NCI-H2107 treated with DMSO at 0.1 percent for 48 hours (cell line): ENCODE data around the gene MYEOV.

Source experiments
- DNase-seq: peaks from one replicate; lab custom pipeline; 2025; ENCODE audit not compliant: unreplicated experiment; lab: John Stamatoyannopoulos, UW

The MYEOV gene

GRCh38 chr11:69265210-69265609 is 28.7 kb upstream of the MYEOV start:
- DNase-seq: no peak

GRCh38 chr11:69265911-69266510 is 27.9 kb upstream of the MYEOV start:
- DNase-seq: no peak

GRCh38 chr11:69267395-69267805 is 26.6 kb upstream of the MYEOV start:
- DNase-seq: no peak

GRCh38 chr11:69268911-69269310 is 25.0 kb upstream of the MYEOV start:
- no peak for DNase-seq

- DNase-seq: no peak
These were observed 24.6 kb upstream of the MYEOV start for GRCh38 chr11:69269388-69269787.

GRCh38 chr11:69269926-69270697 is 23.8 kb upstream of the MYEOV start:
- no peak for DNase-seq

- no peak for DNase-seq
These were observed 23.0 kb upstream of the MYEOV start for GRCh38 chr11:69270941-69271340.

- DNase-seq: no peak
These were observed 21.9 kb upstream of the MYEOV start for GRCh38 chr11:69272055-69272454.

- DNase-seq: no peak
These were observed 21.0 kb upstream of the MYEOV start for GRCh38 chr11:69272831-69273485.

GRCh38 chr11:69273571-69273970 is 20.4 kb upstream of the MYEOV start:
- DNase-seq: no peak

- no peak for DNase-seq
These were observed 19.4 kb upstream of the MYEOV start for GRCh38 chr11:69274531-69275016.

- DNase-seq: no peak
These were observed 18.8 kb upstream of the MYEOV start for GRCh38 chr11:69275178-69275577.

- no peak for DNase-seq
These were observed 17.8 kb upstream of the MYEOV start for GRCh38 chr11:69276165-69276564.

- no peak for DNase-seq
These were observed 16.7 kb upstream of the MYEOV start for GRCh38 chr11:69277074-69277809.

- no peak for DNase-seq
These were observed 15.7 kb upstream of the MYEOV start for GRCh38 chr11:69278091-69278867.

- no peak for DNase-seq
These were observed 13.5 kb upstream of the MYEOV start for GRCh38 chr11:69280451-69280850.

GRCh38 chr11:69280994-69281393 is 13.0 kb upstream of the MYEOV start:
- no peak for DNase-seq

- DNase-seq: no peak
These were observed 10.5 kb upstream of the MYEOV start for GRCh38 chr11:69283446-69283845.

GRCh38 chr11:69284081-69284511 is 9.9 kb upstream of the MYEOV start:
- DNase-seq: no peak

- DNase-seq: no peak
These were observed 8.9 kb upstream of the MYEOV start for GRCh38 chr11:69285091-69285490.

- no peak for DNase-seq
These were observed 8.2 kb upstream of the MYEOV start for GRCh38 chr11:69285766-69286165.
